ENCODE data around the gene TMEM51.

DNA sequence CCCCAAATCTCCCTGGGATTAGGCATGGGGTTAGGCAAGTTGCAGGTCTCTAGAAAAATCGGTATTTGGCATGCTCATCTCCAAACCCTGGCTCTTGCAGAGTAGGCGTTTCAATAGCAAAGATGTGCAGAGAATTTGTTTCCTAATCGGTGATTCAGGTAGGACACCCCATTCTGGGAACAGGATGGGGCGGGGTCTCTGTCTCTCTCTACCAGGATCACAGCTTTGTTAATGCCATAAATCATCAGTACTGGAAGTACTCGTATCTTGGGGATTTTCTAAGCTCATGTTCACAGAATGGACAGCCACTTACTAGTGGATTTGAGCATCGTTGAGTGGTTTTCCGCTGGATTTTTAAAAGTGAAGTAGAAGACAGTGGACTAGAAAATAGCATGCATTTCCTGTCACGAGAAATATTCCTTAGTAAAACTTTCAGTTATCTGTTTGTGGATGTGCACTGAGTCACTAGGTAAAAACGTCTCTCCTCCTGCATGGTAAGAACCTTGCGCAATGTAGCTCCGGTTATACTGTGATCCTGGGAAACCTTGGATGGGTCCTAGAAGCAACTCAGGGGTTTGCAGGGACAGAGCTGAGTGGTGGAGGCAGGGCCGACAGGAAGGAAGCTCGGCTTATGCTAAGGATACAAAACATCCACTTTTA lies 5.1 kb downstream of the TMEM51 start:
- TF ChIP-seq POLR2A (IDR thresholded peaks at IDR 0.05): no peak
- TF ChIP-seq, protein P1, sequence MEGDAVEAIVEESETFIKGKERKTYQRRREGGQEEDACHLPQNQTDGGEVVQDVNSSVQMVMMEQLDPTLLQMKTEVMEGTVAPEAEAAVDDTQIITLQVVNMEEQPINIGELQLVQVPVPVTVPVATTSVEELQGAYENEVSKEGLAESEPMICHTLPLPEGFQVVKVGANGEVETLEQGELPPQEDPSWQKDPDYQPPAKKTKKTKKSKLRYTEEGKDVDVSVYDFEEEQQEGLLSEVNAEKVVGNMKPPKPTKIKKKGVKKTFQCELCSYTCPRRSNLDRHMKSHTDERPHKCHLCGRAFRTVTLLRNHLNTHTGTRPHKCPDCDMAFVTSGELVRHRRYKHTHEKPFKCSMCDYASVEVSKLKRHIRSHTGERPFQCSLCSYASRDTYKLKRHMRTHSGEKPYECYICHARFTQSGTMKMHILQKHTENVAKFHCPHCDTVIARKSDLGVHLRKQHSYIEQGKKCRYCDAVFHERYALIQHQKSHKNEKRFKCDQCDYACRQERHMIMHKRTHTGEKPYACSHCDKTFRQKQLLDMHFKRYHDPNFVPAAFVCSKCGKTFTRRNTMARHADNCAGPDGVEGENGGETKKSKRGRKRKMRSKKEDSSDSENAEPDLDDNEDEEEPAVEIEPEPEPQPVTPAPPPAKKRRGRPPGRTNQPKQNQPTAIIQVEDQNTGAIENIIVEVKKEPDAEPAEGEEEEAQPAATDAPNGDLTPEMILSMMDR (IDR thresholded peaks at IDR 0.05): no peak

Data from body of pancreas (tissue), 4 donors.